ENCODE measurements around the gene C5orf15.

GRCh38 chr5:133925866-133926488 lies 42.4 kb downstream of the C5orf15 start:
- TF ChIP-seq SIN3A (IDR thresholded peaks at IDR 0.05; ENCODE audit: borderline replicate concordance, insufficient read depth, low read depth, low read length) (no peak), CTCF (IDR thresholded peaks at IDR 0.05) (no peak), REST (IDR thresholded peaks at IDR 0.05; ENCODE audit: insufficient read depth in 1 of 2, low read depth in 2 of 2, low read length in 1 of 2) (no peak), TCF7L2 (IDR thresholded peaks at IDR 0.05; ENCODE audit: low read depth, low read length) (no peak), POLR2AphosphoS5 (IDR thresholded peaks at IDR 0.05; ENCODE audit: low read depth, low read length) (no peak)
